GM19238 (cell line): ENCODE data around the gene HOXA10.

ENCODE experiments used
- DNase-seq: peaks from one replicate; pipeline ENCODE4 v3.0.0; 2011; ENCODE audit warnings: low spot score; ENCODE audit not compliant: insufficient read length

HOXA10 gene

GRCh38 chr7:27180431-27181420 is 6.6 kb upstream of the HOXA10 start:
- DNase-seq, result no peak

GRCh38 chr7:27179503-27180430 is 5.6 kb upstream of the HOXA10 start:
- peak; percentile 74 for DNase-seq

GRCh38 chr7:27179030-27179429 is 4.9 kb upstream of the HOXA10 start:
- DNase-seq, result no peak

- DNase-seq, result no peak
Observed at GRCh38 chr7:27178366-27178765, 4.2 kb upstream of the HOXA10 start.

GRCh38 chr7:27177795-27178320 is 3.7 kb upstream of the HOXA10 start:
- DNase-seq, result no peak

- DNase-seq, result no peak
Observed at GRCh38 chr7:27176962-27177794, 3.1 kb upstream of the HOXA10 start.

- no peak for DNase-seq
Observed at GRCh38 chr7:27176524-27176845, 2.4 kb upstream of the HOXA10 start.

GRCh38 chr7:27175626-27176523 is 1.8 kb upstream of the HOXA10 start:
- DNase-seq, result no peak

GRCh38 chr7:27174874-27175625 is 930 bp upstream of the HOXA10 start:
- DNase-seq, result no peak

- no peak for DNase-seq
Observed at GRCh38 chr7:27173511-27173955, 587 bp downstream of the HOXA10 start.

- DNase-seq, result no peak
Observed at GRCh38 chr7:27172823-27173510, 1.2 kb downstream of the HOXA10 start.

- no peak for DNase-seq
Observed at GRCh38 chr7:27172315-27172774, 1.8 kb downstream of the HOXA10 start.

GRCh38 chr7:27171637-27172314 is 2.3 kb downstream of the HOXA10 start:
- DNase-seq, result no peak

GRCh38 chr7:27171325-27171636 is 2.8 kb downstream of the HOXA10 start:
- DNase-seq, result no peak

GRCh38 chr7:27170426-27171324 is 3.4 kb downstream of the HOXA10 start:
- no peak for DNase-seq

GRCh38 chr7:27169658-27170425 is 4.3 kb downstream of the HOXA10 start:
- no peak for DNase-seq
